Thymus (tissue), 11 donors: ENCODE measurements around the gene ANAPC7. TPM values are rescaled to one million over a fixed set of nuclear protein-coding genes. Genes with fewer than 3 reads are reported as not detected.
"Not testable (repeated sequence)": the region's sequence is repeated elsewhere in the genome, so short reads cannot be mapped to it uniquely, and the experiment has no call there.

Experiments
- DNase-seq, 9 donors: peaks; one replicate each; pipeline ENCODE4 v3.0.0-alpha.2; 2013; ENCODE audit warnings: low spot score in 9 of 9, low read depth in 6 of 9, missing footprints in 1 of 9
- H3K27ac ChIP-seq, 2 donors: one replicate each; pipeline ENCODE4 v1.5.1; 2013; ENCODE audit warnings: control low read depth in 1 of 2, low read depth in 1 of 2, low read length in 1 of 2, mild to moderate bottlenecking in 1 of 2, moderate library complexity in 1 of 2
- H3K27me3 ChIP-seq, 2 donors: one replicate each; pipeline ENCODE4 v1.5.1; 2013; ENCODE audit warnings: low read length in 1 of 2; ENCODE audit not compliant: control insufficient read depth in 2 of 2, insufficient read depth in 1 of 2
- H3K36me3 ChIP-seq, 2 donors: one replicate each; pipeline ENCODE4 v1.5.1; 2013; ENCODE audit warnings: low read length in 1 of 2, mild to moderate bottlenecking in 1 of 2, moderate library complexity in 1 of 2; ENCODE audit not compliant: control insufficient read depth in 2 of 2, insufficient read depth in 2 of 2
- H3K4me1 ChIP-seq, 2 donors: one replicate each; pipeline ENCODE4 v1.5.1; 2013; ENCODE audit warnings: low read length in 2 of 2; ENCODE audit not compliant: control insufficient read depth in 2 of 2, insufficient read depth in 2 of 2
- H3K4me3 ChIP-seq, 2 donors: one replicate each; pipeline ENCODE4 v1.5.1; 2013; ENCODE audit warnings: low read length in 2 of 2, control low read depth in 1 of 2, mild to moderate bottlenecking in 1 of 2
- H3K9me3 ChIP-seq, 2 donors: one replicate each; pipeline ENCODE4 v1.5.1; 2013; ENCODE audit warnings: low read length in 1 of 2, mild to moderate bottlenecking in 1 of 2; ENCODE audit not compliant: control insufficient read depth in 2 of 2, insufficient read depth in 1 of 2
- WGBS: extraction: QIAGEN DNeasy Blood & Tissue Kit; methylation state at CpG from one replicate; pipeline ENCODE4 v1.1.7; 2013; 5-methylcytosine and 5-hydroxymethylcytosine counted together
- polyA plus RNA-seq: library from polyadenylated mRNA; stranded (reverse); fragments of 200-250 nt; gene quantifications from one replicate; pipeline ENCODE4 v1.2.3, GENCODE V29; 2013
- total RNA-seq: library from RNA; stranded (reverse); fragments of 120-200 nt; gene quantifications from one replicate; pipeline ENCODE4 v1.2.4, GENCODE V29; 2013
- donor health status: healthy.

The ANAPC7 gene
- total and polyA plus RNA-seq, 2 donors, result 43.2 to 66.6 TPM

GRCh38 chr12:110370732-110371231 lies 32.7 kb downstream of the ANAPC7 start:
- WGBS, result 90% methylated on average over 13 of the region's 13 CpGs
- Histone ChIP-seq H3K4me1 (peaks cover 3 to 12% of the 10 kb centered on the region in 2 donors), H3K4me3 (no peak overlapping the region), H3K27me3 (no peaks in the 10 kb centered on the region), H3K9me3 (no peaks in the 10 kb centered on the region), H3K27ac (peak overlapping the region; percentile 17 to 31), H3K36me3 (peaks cover 51 to 57% of the 10 kb centered on the region in 2 donors)
- DNase-seq, result no peak

GRCh38 chr12:110369992-110370391 lies 33.5 kb downstream of the ANAPC7 start:
- Histone ChIP-seq H3K36me3 (peaks cover 45 to 49% of the 10 kb centered on the region in 2 donors), H3K27ac (peak overlapping the region in 1 of 2 donors; percentile 64), H3K9me3 (no peaks in the 10 kb centered on the region), H3K4me3 (no peak overlapping the region), H3K27me3 (no peaks in the 10 kb centered on the region), H3K4me1 (peaks cover 3 to 12% of the 10 kb centered on the region in 2 donors)
- DNase-seq, result no peak
- WGBS, result 98% methylated on average over 8 of the region's 8 CpGs

GRCh38 chr12:110367181-110367864 lies 36.2 kb downstream of the ANAPC7 start:
- Histone ChIP-seq H3K27me3 (no peaks in the 10 kb centered on the region), H3K4me1 (peaks cover 3 to 12% of the 10 kb centered on the region in 2 donors), H3K4me3 (no peak overlapping the region), H3K9me3 (no peaks in the 10 kb centered on the region), H3K27ac (no peak overlapping the region), H3K36me3 (peaks cover 21 to 23% of the 10 kb centered on the region in 2 donors)
- 94% methylated on average over 15 of the region's 15 CpGs for WGBS
- no peak for DNase-seq

GRCh38 chr12:110366321-110367142 lies 37.0 kb downstream of the ANAPC7 start:
- no peak overlapping the region for H3K27ac ChIP-seq
- no peaks in the 10 kb centered on the region for H3K27me3 ChIP-seq
- peaks cover 13 to 15% of the 10 kb centered on the region in 2 donors for H3K36me3 ChIP-seq
- DNase-seq, result no peak
- no peaks in the 10 kb centered on the region for H3K9me3 ChIP-seq
- 59% methylated on average over 13 of the region's 13 CpGs for WGBS
- H3K4me1 ChIP-seq, result peaks cover 3 to 12% of the 10 kb centered on the region in 2 donors
- H3K4me3 ChIP-seq, result no peak overlapping the region

GRCh38 chr12:110365489-110366320 lies 37.8 kb downstream of the ANAPC7 start:
- DNase-seq, result no peak
- Histone ChIP-seq H3K27ac (no peak overlapping the region), H3K36me3 (peaks cover 5 to 7% of the 10 kb centered on the region in 2 donors), H3K27me3 (no peaks in the 10 kb centered on the region), H3K9me3 (no peaks in the 10 kb centered on the region), H3K4me3 (no peak overlapping the region), H3K4me1 (peaks cover 3 to 11% of the 10 kb centered on the region in 2 donors)
- WGBS, result 89% methylated on average over 7 of the region's 7 CpGs

- Histone ChIP-seq H3K4me3 (no peak overlapping the region), H3K36me3 (no peaks in the 10 kb centered on the region), H3K27ac (no peak overlapping the region), H3K27me3 (no peaks in the 10 kb centered on the region), H3K9me3 (no peaks in the 10 kb centered on the region), H3K4me1 (peaks cover 0 to 2% of the 10 kb centered on the region in 2 donors)
- no peak for DNase-seq
- WGBS, result 100% methylated on average over 1 of the region's 1 CpG
These were observed 42.3 kb downstream of the ANAPC7 start for GRCh38 chr12:110361216-110361615.

GRCh38 chr12:110358384-110359097 lies 45.0 kb downstream of the ANAPC7 start:
- not testable (repeated sequence) for H3K27me3 ChIP-seq, DNase-seq, H3K36me3 ChIP-seq, H3K9me3 ChIP-seq, H3K27ac ChIP-seq, H3K4me1 ChIP-seq, H3K4me3 ChIP-seq
- 90% methylated on average over 8 of the region's 8 CpGs for WGBS

GRCh38 chr12:110355073-110355472 lies 48.4 kb downstream of the ANAPC7 start:
- peak in 4 of 9 donors; percentile 11 to 50 (median 23) for DNase-seq

More at GRCh38 chr12:110355073-110355472, 48.4 kb downstream of the ANAPC7 start:
- no peaks in the 10 kb centered on the region for H3K27me3 ChIP-seq
- 11% methylated on average over 3 of the region's 3 CpGs for WGBS
- H3K4me3 ChIP-seq, result no peak overlapping the region
- no peaks in the 10 kb centered on the region for H3K9me3 ChIP-seq
- H3K27ac ChIP-seq, result no peak overlapping the region
- H3K36me3 ChIP-seq, result peaks cover 0 to 7% of the 10 kb centered on the region in 2 donors
- H3K4me1 ChIP-seq, result peaks cover 2 to 9% of the 10 kb centered on the region in 2 donors
